Activated T-helper 1 cell treated with anti-CD3 and anti-CD28 coated beads, Interleukin-12 subunit alpha, Interleukin-12 subunit beta, Interleukin-2, Interleukin-4 antibody, amounts not matched to agents 30 ng/mL and 10 ng/mL and 1 ng/mL, durations not matched to agents 14 hours and 24 hours and 36 hours (primary cell): ENCODE results near the gene BORCS5. TPM values are rescaled to one million over a fixed set of nuclear protein-coding genes. Genes with fewer than 3 reads are reported as not detected.

Experiments
- DNase-seq: peaks from one replicate; pipeline ENCODE4 v3.0.0; 2021; ENCODE audit warnings: low spot score
- H3K27ac Mint-ChIP-seq: one replicate; pipeline ENCODE4 v1.8.0; 2021; ENCODE audit warnings: mild to moderate bottlenecking, mixed read lengths
- H3K27me3 Mint-ChIP-seq: one replicate; pipeline ENCODE4 v1.8.0; 2022; ENCODE audit warnings: mild to moderate bottlenecking, moderate library complexity, mixed read lengths; ENCODE audit not compliant: insufficient read depth
- H3K36me3 Mint-ChIP-seq: one replicate; pipeline ENCODE4 v1.8.0; 2021; ENCODE audit warnings: low read depth, mixed read lengths
- H3K4me1 Mint-ChIP-seq: one replicate; pipeline ENCODE4 v1.8.0; 2021; ENCODE audit warnings: low read depth, mixed read lengths
- H3K4me3 Mint-ChIP-seq: one replicate; pipeline ENCODE4 v1.8.0; 2021; ENCODE audit warnings: mild to moderate bottlenecking, moderate library complexity, mixed read lengths
- H3K9me3 Mint-ChIP-seq: one replicate; pipeline ENCODE4 v1.8.0; 2021; ENCODE audit warnings: mixed read lengths
- intact Hi-C: fragments of 100-400 bp; cut with micrococcal nuclease; formaldehyde crosslinking; loops from one replicate; pipeline ENCODE4 v1.15.1; 2024
- total RNA-seq: library from RNA; stranded (reverse); gene quantifications from 2 replicates; pipeline ENCODE4 v1.2.3, GENCODE V29; 2022

Gene BORCS5
- total RNA-seq, 1 donor from 2014 or later: 39.6 TPM

DNA sequence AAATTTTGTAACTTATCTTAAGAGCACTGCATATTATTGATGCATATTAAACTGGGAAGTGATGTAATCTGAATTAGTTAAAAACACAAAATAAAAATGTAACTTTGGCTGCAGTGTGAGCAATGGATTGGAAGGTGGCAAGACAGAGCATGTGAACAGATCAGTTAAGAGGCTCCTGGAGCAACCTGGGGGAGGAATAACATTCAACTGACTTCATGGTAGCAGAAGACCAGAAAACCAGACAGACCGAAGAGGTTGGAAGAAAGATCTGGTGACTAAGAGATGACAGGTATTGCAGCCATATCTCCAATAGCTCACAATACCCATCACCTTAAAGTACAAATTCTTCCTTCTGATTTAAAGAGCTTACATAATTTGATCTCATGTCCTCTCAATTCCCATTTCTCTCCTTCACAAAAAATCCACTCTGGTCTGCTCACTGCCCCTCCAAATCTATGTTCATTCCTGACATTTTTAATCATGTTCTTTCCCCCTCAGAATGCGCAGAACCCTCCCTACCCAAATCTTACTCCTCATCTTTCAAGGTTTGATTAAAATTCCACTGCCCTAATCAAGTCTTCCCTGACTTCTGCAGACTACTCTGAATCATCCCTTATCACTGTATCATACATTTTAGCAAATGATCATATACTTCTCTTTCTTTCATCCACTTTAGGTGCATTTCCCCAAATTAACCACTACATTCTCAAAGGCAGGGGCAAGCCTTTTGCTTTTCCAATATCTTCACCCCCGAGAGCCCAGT is 154.3 kb downstream of the BORCS5 start:
- intact Hi-C loops: no loop called here
- Mint-ChIP-seq H3K4me3 (no peak overlapping the region), H3K27me3 (no peaks in the 10 kb centered on the region), H3K4me1 (peaks cover 26% of the 10 kb centered on the region), H3K27ac (no peak overlapping the region), H3K9me3 (no peaks in the 10 kb centered on the region), H3K36me3 (peaks cover 37% of the 10 kb centered on the region)
- no peak for DNase-seq

DNA sequence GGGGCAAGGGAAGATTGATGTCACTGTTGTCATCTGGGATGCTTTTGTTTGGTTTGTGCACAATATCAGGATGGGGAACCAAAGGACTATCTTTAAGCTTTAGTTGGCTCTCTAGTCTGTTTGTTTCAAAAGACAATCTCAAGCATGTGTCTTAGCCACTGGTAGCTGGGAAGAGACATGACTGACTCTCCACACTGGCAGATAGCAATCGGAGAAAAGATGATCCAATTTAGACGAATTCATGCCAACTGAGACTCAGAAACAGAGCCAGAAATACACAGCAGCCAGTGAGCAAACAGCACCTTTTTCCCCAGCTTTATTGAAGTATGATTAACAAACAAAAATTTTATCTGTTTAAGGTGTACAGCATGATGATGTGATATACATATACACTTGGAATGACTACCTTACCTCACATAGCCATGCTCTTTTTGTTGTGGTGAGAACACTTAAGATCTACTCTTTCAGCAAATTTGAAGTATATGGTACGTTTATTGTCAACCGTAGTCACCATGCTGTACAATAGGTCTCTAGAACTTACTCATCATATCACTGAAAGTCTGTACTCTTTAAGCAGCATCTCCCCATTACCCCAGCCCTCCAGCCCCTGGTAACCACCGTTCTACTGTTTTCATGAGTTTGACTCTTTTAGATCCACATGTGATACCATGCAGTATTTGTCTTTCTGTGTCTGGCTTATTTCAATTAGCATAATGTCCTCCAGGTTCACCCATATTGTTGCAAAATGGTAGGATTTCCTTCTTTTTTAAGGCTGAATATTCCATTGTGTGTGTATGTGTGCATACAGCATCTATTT is 155.2 kb downstream of the BORCS5 start:
- peaks cover 41% of the 10 kb centered on the region for H3K36me3 Mint-ChIP-seq
- H3K9me3 Mint-ChIP-seq: no peaks in the 10 kb centered on the region
- H3K27me3 Mint-ChIP-seq: no peaks in the 10 kb centered on the region
- H3K27ac Mint-ChIP-seq: no peak overlapping the region
- intact Hi-C loops: loop anchor here (1.0 kb wide), 2 partner anchors 49 to 71 kb away; no protein-coding TSS in a partner anchor
- no peak for DNase-seq
- H3K4me3 Mint-ChIP-seq: no peak overlapping the region
- H3K4me1 Mint-ChIP-seq: peaks cover 23% of the 10 kb centered on the region

DNA sequence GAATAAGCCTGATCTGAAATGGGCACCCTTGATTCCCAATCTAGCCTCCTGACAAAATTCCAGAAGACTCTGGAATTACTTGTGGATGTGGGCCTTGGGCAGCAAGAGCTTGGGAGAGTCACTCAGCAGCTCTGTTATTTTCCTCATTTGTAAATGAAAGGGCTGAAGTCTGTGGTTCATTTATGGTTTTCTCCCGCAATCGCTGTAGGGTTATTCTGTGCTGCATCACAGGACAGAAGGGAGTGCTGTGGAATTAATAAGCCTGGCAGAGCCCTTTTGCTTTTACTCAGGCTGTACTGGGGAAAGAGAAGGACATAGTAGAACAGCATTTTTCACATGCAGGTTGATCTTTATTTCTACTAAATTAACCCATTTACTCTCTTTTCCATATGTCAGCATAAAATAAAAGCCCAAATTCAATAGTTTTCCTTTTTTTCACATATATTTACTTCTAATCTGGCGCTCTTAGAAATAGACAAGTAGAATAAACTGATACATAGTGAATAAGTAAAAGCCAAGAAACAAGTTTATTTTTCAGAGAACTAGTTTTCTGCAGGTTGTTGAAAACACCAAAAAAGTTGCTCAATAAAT is 156.6 kb downstream of the BORCS5 start:
- Mint-ChIP-seq H3K4me1 (peaks cover 36% of the 10 kb centered on the region), H3K27me3 (no peaks in the 10 kb centered on the region), H3K27ac (no peak overlapping the region), H3K36me3 (peaks cover 48% of the 10 kb centered on the region), H3K9me3 (no peaks in the 10 kb centered on the region), H3K4me3 (no peak overlapping the region)
- intact Hi-C loops: no loop called here
- DNase-seq: no peak

DNA sequence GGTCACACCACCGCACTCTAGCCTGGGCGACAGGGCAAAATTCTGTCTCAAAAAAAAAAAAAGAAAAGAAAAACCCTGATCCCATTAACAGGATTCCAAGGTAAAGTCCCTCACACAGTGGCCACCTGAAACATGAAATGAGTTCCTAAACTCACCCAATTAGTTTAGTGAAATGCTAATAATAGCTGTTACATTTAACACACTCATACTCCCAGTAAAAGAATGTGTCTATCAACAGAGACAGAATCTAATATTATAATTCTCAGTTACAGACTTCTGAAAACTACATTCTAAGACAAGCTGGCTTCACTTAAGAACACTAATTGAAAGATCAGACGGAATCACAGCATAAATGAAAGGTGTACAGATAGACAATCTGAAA is 161.6 kb downstream of the BORCS5 start:
- H3K4me1 Mint-ChIP-seq: peaks cover 44% of the 10 kb centered on the region
- H3K27me3 Mint-ChIP-seq: no peaks in the 10 kb centered on the region
- DNase-seq: no peak
- H3K27ac Mint-ChIP-seq: no peak overlapping the region
- peaks cover 51% of the 10 kb centered on the region for H3K36me3 Mint-ChIP-seq
- H3K4me3 Mint-ChIP-seq: no peak overlapping the region
- no peaks in the 10 kb centered on the region for H3K9me3 Mint-ChIP-seq
- intact Hi-C loops: no loop called here

DNA sequence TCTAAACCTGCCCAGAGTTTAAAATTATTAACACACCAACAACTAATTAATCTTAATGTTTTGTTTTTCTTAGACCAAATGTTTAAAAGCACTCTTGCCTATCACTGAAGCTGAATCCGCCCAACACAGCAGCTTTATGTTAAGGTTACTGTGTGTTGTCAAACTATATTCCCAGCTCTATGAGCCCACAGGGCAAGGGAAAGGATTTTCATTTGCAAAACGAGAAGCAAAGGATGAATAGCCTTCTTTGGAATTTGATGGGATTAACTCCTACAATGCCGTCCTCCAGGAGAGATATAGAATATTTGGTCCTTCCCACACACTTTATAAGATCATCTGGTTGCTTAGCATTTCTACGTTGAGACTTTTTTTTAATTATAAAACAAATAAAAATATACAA is 162.0 kb downstream of the BORCS5 start:
- no peak overlapping the region for H3K27ac Mint-ChIP-seq

More for the DNA sequence above, 162.0 kb downstream of the BORCS5 start:
- intact Hi-C loops: no loop called here
- no peak for DNase-seq
- Mint-ChIP-seq H3K4me1 (peaks cover 40% of the 10 kb centered on the region), H3K36me3 (peaks cover 50% of the 10 kb centered on the region), H3K4me3 (no peak overlapping the region), H3K9me3 (no peaks in the 10 kb centered on the region), H3K27me3 (no peaks in the 10 kb centered on the region)

Other genes starting within 250 kb of the BORCS5 start
- gene LRP6, start 90.0 kb upstream of the BORCS5 start, total RNA-seq: 5.5 and 5.6 TPM in 2 replicates
- gene MANSC1, start 6.8 kb upstream of the BORCS5 start, total RNA-seq: 0.83 and 1.4 TPM in 2 replicates
- 49.3 and 52.0 TPM in 2 replicates for gene DUSP16, start 205.8 kb downstream of the BORCS5 start, total RNA-seq